ENCODE measurements around the gene PCGF3.
"Not testable (repeated sequence)": the region's sequence is repeated elsewhere in the genome, so short reads cannot be mapped to it uniquely, and the experiment has no call there.

Gene PCGF3

GRCh38 chr4:706083-706633, 526 bp downstream of the PCGF3 start:
- not testable (repeated sequence) for DNase-seq

GRCh38 chr4:706834-707598, 1.4 kb downstream of the PCGF3 start:
- DNase-seq = no peak

- DNase-seq = no peak
Measured at GRCh38 chr4:707929-708630, 2.4 kb downstream of the PCGF3 start.

- DNase-seq = no peak
Measured at GRCh38 chr4:708631-708933, 3.0 kb downstream of the PCGF3 start.

GRCh38 chr4:709348-709747, 3.7 kb downstream of the PCGF3 start:
- no peak for DNase-seq

GRCh38 chr4:710116-710515, 4.5 kb downstream of the PCGF3 start:
- no peak for DNase-seq

- no peak for DNase-seq
Measured at GRCh38 chr4:710916-711315, 5.3 kb downstream of the PCGF3 start.

GRCh38 chr4:712093-712492, 6.5 kb downstream of the PCGF3 start:
- DNase-seq = no peak

GRCh38 chr4:712916-713632, 7.4 kb downstream of the PCGF3 start:
- DNase-seq = no peak

GRCh38 chr4:714087-714486, 8.5 kb downstream of the PCGF3 start:
- no peak for DNase-seq

GRCh38 chr4:717601-718320, 12.1 kb downstream of the PCGF3 start:
- DNase-seq = no peak

GRCh38 chr4:718460-718859, 12.8 kb downstream of the PCGF3 start:
- DNase-seq = no peak

- DNase-seq = no peak
Measured at GRCh38 chr4:720111-720860, 14.7 kb downstream of the PCGF3 start.

GRCh38 chr4:721261-722168, 15.9 kb downstream of the PCGF3 start:
- no peak for DNase-seq

- no peak for DNase-seq
Measured at GRCh38 chr4:722169-722725, 16.6 kb downstream of the PCGF3 start.

GRCh38 chr4:722851-723360, 17.3 kb downstream of the PCGF3 start:
- DNase-seq = no peak

GRCh38 chr4:723751-724530, 18.3 kb downstream of the PCGF3 start:
- DNase-seq = no peak

GRCh38 chr4:725391-726234, 20.0 kb downstream of the PCGF3 start:
- DNase-seq = no peak

Data from stimulated activated CD4-positive, alpha-beta T cell treated with anti-CD3 and anti-CD28 coated beads, Interleukin-4, amount 100 ng/mL, for 1 hour (primary cell).